H54 (cell line): ENCODE data around the gene HSD17B2.
"Not testable (repeated sequence)": the region's sequence is repeated elsewhere in the genome, so short reads cannot be mapped to it uniquely, and the experiment has no call there.

Source experiments
- DNase-seq: peaks from one replicate; pipeline ENCODE4 v3.0.0; 2011; ENCODE audit warnings: low spot score, mixed read lengths; ENCODE audit not compliant: insufficient read length
- FAIRE-seq: peaks from 3 replicates; lab custom pipeline; 2011; peaks lifted over from hg19 to GRCh38; lab: Jason Lieb, UNC
- POLR2A ChIP-seq: IDR thresholded peaks from 2 replicates; pipeline ENCODE4 v1.6.1; 2011; ENCODE audit warnings: low read depth, mild to moderate bottlenecking, low read length

The HSD17B2 gene

DNA sequence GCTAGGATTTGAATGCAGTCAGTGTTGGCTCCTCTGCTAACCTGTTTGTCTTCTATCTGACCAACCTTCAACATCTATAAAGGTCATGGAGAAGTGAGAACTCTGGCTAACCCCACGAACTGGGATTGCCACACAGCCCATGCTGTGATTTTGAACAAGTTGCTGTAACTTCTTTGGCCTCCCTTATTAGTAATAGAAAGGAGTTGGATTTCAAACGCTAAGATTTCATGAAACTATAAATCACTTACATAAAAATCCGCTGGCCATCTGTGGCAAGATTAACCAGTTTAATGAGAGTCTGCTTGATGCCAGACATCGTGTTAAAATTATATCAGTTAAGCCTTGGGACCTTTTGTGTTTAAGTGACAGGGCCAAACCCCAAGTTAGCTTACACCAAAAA is 53.4 kb downstream of the HSD17B2 start:
- FAIRE-seq (no peak), DNase-seq (no peak)
- TF ChIP-seq POLR2A = no peak

DNA sequence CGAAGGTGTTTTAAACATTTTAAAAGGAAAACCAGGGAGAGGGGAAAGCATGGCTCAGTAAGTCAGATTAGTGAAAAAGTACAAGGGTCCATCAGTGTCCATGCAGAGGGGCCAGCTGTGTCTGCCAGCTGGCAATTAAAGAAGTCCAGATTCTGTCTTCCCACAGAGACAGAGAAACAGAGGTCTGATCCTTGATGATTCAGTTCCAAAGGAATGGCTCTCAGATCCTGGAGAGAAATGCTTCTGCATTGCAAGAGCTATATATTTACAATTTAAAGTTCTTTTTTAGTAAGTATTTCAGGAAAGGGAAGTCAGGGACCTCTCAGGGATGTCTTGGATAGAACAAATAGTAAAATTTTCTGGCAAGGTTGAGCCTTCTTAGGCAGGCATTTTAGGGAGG is 56.2 kb downstream of the HSD17B2 start:
- no peak for TF ChIP-seq POLR2A
- DNase-seq = no peak
- no peak for FAIRE-seq

DNA sequence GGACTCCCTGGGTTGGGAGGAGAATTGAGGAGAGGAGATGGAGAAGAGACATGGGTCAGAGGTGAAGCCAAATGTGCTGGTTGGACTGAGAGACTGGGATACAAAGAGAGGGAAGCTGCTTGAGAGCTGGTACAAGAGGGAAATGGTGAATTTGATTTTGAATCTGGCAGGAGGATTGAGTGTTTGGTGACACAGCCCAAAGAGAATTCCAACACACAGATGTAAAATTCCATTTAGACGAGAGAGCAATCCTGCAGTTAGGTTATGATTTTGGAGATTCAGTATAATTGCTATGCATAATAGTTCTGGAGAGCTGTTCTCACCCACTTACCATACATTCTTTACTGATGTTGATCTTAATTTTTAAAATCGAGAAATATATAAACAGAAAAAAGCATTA is 57.7 kb downstream of the HSD17B2 start:
- DNase-seq (no peak), FAIRE-seq (no peak)
- TF ChIP-seq POLR2A = no peak

DNA sequence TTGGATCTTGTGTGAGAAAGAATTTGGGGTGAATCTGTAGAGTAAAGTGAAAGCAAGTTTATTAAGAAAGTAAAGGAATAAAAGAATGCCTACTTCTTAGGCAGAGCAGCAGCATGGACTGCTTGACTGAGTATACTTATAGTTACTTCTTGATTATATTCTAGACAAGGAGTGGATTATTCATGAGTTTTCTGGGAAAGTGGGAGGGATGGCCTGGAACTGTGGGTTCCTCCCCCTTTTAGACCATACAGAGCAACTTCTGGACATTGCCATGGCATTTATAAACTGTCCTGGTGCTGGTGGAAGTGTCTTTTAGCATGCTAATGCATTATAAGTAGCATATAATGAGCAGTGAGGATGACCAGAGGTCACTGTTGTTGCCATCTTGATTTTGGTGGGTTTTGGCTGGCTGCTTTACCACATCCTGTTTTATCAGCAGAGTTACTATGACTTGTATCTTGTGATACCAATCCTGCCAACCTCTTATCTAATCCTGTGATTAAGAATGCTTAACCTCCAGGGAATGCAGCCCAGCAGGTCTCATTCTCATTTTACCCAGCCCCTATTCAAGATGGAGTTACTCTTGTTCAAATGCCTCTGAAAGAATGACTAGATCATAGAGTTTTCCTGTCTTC is 58.7 kb downstream of the HSD17B2 start:
- no peak for DNase-seq
- TF ChIP-seq POLR2A = no peak
- no peak for FAIRE-seq

DNA sequence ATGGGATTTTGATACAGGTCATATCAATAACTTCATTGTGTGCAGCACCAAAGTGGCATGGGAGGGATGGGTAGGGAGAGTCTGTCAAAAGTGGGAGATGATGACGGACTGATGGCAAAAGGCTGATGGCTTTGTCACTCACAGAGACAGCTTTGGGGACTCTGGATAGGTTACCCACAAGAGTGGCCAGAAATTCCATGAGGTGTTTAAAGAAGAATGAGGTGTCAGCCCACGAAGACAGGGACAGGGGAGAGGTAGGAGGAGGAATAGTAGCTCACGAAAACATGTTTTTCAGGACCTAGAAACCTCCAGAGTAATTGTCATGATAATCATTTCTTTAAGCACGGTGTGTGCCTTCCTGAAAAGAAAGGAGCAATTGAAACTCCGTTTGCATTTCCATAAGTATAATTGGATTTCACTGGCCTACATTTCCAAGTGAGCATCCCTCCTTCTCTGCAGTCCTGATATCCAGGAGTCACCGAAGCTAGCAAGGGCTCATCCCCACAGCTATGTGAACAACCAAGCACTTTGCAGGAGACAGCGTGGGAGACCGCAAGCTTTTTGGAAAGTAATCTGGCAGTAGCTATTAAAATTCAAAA is 60.0 kb downstream of the HSD17B2 start:
- DNase-seq (no peak), FAIRE-seq (no peak)
- TF ChIP-seq POLR2A = no peak

DNA sequence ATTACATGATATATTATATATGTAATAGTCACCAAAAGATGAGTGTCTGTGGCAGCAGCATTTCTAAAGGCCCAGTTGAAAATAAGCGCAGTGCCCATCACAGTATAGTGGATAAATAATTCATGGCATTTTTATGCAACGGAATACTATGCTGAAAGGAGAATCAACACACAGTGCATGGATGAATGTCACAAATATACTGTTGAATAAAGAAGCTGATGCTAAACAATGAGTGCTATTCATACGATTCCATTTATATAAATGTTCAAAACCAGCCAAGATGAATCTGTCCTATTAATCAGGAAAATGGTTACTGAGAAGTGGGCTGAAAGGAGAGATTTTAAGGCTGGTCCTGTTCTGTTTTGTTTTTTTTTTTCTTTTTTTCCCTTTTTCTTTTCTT is 61.6 kb downstream of the HSD17B2 start:
- no peak for TF ChIP-seq POLR2A
- DNase-seq (no peak), FAIRE-seq (no peak)

DNA sequence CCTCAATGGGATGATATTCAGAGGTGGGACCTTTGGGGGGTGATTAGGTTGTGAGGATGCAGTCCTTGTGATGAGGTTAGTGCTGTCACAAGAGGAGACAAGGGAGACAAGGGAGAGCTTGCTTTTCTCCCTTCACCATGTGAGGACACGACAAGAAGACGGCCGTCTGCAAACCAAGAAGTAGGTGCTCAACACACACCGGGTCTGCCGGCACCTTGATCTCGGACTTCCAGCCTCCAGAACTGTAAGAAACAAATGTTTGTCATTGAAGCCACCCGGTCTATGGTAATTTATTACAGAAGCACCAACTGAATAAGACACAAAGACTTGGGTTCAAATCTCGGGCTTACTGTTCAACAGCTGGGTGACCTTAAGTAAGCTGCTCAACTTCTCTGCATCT is 70.1 kb downstream of the HSD17B2 start:
- no peak for TF ChIP-seq POLR2A
- DNase-seq (no peak), FAIRE-seq (no peak)

DNA sequence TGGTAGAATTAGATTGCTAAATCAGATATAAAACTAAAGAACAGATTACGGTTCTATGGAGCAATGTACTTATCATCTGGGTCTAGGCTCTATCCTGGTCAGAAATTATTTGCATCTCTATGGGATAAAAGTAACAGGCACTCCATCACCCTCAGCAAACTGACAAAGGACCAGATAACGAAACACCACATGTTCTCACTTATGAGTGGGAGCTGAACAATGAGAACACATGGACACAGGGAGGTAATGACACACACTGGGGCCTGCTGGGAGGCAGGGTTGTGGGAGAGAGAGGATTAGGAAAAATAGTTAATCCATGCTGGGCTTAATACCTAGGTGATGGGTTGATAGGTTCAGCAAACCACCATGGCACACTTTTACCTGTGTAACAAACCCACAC is 73.0 kb downstream of the HSD17B2 start:
- TF ChIP-seq POLR2A = no peak
- FAIRE-seq = no peak
- no peak for DNase-seq

DNA sequence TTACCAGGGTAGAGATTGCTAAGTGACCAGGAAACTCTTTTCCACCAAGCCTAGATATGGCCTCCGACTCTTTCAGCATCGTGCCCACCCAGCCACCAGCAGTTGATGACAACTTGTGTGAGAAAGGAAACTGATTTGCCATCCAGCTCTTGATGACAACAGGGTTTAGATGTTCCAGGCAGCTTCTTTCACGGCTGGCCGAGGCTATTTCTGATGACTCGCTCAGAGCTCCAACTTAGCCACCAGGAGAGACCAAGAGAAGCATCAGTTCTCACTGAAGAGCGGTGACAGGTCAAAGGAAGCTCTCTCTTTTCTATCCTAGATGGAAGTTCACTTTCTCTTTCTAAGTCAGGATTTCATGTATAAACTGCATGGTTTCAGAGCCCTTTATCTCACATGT is 73.7 kb downstream of the HSD17B2 start:
- FAIRE-seq = no peak

DNA sequence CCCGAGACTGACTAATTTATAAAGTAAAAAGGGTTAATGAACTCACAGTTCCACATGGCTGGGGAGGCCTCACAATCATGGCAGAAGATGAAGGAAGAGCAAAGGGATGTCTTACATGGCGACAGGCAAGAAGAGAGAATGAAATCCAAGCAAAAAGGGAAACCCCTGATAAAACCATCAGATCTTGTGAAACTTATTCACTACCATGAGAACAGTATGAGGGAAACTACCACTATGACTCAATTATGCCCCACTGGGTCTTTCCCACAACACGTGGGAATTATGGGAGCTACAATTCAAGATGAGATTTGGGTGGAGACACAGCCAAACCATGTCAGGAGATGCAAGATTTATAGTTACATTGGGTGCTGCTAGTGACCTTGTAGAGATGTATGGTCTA is 74.2 kb downstream of the HSD17B2 start:
- not testable (repeated sequence) for FAIRE-seq, DNase-seq

More for the DNA sequence above, 73.7 kb downstream of the HSD17B2 start:
- TF ChIP-seq POLR2A = no peak
- DNase-seq = no peak

DNA sequence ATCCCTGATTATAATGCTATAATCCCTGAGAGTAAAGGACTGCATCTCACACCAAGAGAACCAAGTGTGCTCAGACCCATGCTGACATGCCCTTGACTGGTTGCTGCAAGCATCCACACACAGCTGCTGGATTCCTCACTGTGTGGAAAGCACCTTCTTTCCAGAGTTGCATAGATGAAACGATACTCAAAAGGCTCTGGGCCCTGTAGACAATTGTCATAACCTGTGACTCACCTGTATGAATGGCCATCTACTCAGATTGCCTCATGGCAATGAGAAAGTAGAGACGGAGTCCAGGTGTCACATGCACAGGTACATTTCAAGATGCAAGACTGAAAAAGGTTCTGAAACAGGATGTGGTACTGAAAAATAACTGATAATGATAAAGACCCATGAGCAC is 76.9 kb downstream of the HSD17B2 start:
- DNase-seq (no peak), FAIRE-seq (no peak)
- no peak for TF ChIP-seq POLR2A

DNA sequence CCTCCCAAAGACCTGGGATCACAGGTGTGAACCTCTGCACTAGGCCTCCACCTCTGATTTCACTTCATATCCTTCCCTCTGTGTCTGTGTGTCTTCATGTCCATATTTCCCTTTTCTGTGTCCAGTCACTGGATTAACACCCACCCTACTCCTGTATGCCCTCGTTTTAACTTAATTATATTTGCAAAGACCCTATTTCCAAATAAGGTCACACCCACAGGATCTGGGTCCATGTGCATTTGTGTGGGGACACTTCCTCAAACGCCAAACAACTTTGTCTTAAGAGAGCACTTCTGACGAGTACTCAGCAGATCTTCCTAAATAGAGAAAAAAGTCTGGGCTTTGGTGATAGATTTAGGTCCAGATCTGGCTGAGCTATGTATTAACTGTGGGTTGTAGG is 78.7 kb downstream of the HSD17B2 start:
- TF ChIP-seq POLR2A = no peak
- no peak for DNase-seq
- FAIRE-seq = no peak

DNA sequence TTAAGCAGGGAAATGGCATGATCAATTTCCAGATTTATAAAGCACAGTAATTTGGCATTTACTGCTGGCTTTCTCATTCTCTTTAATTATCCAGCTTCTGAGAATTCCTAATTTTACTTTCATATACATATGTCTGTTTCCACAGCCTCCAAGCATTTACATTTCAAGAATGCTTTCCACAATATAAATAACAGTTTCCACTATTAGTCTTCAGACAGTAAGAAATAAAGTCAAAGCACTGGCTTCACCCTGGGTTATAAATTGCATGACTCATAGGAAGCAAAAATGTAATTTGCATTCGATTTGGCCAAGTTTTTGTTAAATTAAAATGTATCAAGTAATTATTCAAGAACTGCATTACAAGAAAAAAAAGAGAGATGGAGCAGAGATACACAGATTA is 81.5 kb downstream of the HSD17B2 start:
- no peak for TF ChIP-seq POLR2A

DNA sequence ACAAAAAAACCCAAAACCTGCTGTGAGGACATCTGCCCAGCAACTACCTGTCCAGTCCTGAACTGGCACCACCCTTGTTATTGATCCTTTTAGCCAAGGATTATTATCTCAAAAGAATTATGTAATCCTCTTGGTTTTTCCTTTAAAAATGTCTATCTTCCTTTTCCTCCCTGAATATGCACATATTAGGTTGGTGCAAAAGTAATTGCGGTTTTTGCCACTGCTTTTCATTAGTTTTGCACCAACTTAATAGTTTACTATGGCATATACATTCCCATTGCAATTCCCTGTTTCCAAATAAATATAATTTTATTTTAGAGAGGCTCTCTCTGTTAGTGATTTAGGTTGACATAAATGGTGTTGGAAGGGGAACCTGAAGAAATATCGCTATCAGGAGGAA is 83.7 kb downstream of the HSD17B2 start:
- FAIRE-seq (no peak), DNase-seq (no peak)
- TF ChIP-seq POLR2A = no peak

More for the DNA sequence above, 81.5 kb downstream of the HSD17B2 start:
- DNase-seq (no peak), FAIRE-seq (no peak)

DNA sequence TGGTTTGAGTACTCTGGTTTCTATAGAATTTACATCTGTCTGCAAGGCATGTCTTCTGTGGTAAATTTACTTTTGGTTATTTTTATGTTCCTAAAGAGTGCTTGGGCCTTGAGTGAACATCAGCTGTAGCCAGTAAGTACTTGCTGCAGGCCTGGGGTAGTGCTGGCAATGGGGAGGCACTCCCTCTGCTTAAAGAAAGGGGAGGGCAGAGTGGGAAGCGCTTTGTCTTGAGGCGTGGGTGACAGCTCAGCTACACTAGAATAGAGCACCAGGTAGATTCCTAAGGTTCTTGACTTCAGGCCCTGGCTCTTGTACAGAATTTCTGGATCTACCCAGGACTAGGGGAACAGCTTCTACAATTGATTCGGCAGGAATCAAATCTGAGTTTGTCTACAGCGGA is 84.4 kb downstream of the HSD17B2 start:
- no peak for TF ChIP-seq POLR2A
- DNase-seq (no peak), FAIRE-seq (no peak)
